ENCODE data around the gene ARHGAP24. TPM values are rescaled to one million over a fixed set of nuclear protein-coding genes. Genes with fewer than 3 reads are reported as not detected.

Gene ARHGAP24
- total and polyA plus RNA-seq, 2 of the 13 experiments (the other 11 are each of a cell fraction or from before 2014, with no cell fraction given): 0.07 to 0.55 TPM

GRCh38 chr4:85879518-85879917 lies 404.6 kb downstream of the ARHGAP24 start:
- TF ChIP-seq ZNF570 (CRISPR knock-in tag; IDR thresholded peaks at IDR 0.05; ENCODE audit: borderline replicate concordance) (no peak), ZUFSP (CRISPR knock-in tag; IDR thresholded peaks at IDR 0.05; ENCODE audit: borderline replicate concordance) (no peak), HMGA1 (CRISPR knock-in tag; conservative IDR thresholded peaks at IDR 0.05) (no peak), ZNF576 (CRISPR knock-in tag; IDR thresholded peaks at IDR 0.05) (no peak), TCF7 (IDR thresholded peaks at IDR 0.05; ENCODE audit: low read depth) (no peak), PPARG (CRISPR knock-in tag; conservative IDR thresholded peaks at IDR 0.05) (no peak), ISL2 (CRISPR knock-in tag; IDR thresholded peaks at IDR 0.05) (no peak), PHF5A (CRISPR knock-in tag; IDR thresholded peaks at IDR 0.05; ENCODE audit: low read depth, unreplicated experiment) (no peak), KIAA2018 (CRISPR knock-in tag; IDR thresholded peaks at IDR 0.05; ENCODE audit: borderline replicate concordance) (no peak), MLX (CRISPR knock-in tag; IDR thresholded peaks at IDR 0.05) (no peak)
- no peaks in the 10 kb centered on the region for H4K20me1 ChIP-seq (ENCODE audit: insufficient read depth, low read length)
- in situ Hi-C loops (cut with HindIII; ENCODE audit: extremely low pct_ligation_motif_present, low pct_unique_long_range_greater_than_20kb): no loop called here
- H3K27ac ChIP-seq (ENCODE audit: extremely low read length, insufficient read depth, low read length): no peak overlapping the region
- ChIA-PET CTCF (ENCODE audit: low intra/inter-chr PET ratio, low total read pairs) (no interaction called here), POLR2A (no interaction called here)
- H3K79me2 ChIP-seq (ENCODE audit: insufficient read depth, low read length): no peaks in the 10 kb centered on the region
- no peaks in the 10 kb centered on the region for H3K36me3 ChIP-seq (replicated peaks in 1 of 2; ENCODE audit: control insufficient read depth in 1 of 2, insufficient read depth in 2 of 2, low read length in 2 of 2)
- BruUV-seq (replicated peaks): no TSS peak
- H3K4me2 ChIP-seq (ENCODE audit: low read depth, low read length): no peak overlapping the region
- H3K4me3 ChIP-seq (replicated peaks in 1 of 3; ENCODE audit: insufficient read depth in 1 of 3, low read depth in 2 of 3, low read length in 3 of 3): no peak overlapping the region
- H3K4me1 ChIP-seq (ENCODE audit: insufficient read depth, low read length): no peaks in the 10 kb centered on the region
- no peak for ATAC-seq
- H3K27me3 ChIP-seq (ENCODE audit: control insufficient read depth in 1 of 2, insufficient read depth in 2 of 2, low read length in 2 of 2): no peaks in the 10 kb centered on the region
- no peak for DNase-seq (ENCODE audit: low spot score)
- FAIRE-seq: no peak
- 90% methylated on average over 3 of the region's 3 CpGs for WGBS (ENCODE audit: low lambda C conversion rate)
- intact Hi-C loops (cut with micrococcal nuclease; ENCODE audit: unreplicated experiment): no loop called here
- H2AFZ ChIP-seq (ENCODE audit: low read length): no peak overlapping the region
- no peaks in the 10 kb centered on the region for H3K9me3 ChIP-seq (ENCODE audit: low read length)
- H3K9ac ChIP-seq (ENCODE audit: insufficient read depth, low read depth, low read length): no peak overlapping the region

All from HepG2 (cell line).